H1 (cell line): ENCODE data around the gene CYP2S1. TPM values are rescaled to one million over a fixed set of nuclear protein-coding genes. Genes with fewer than 3 reads are reported as not detected.

Experiments used
- CTCF ChIA-PET: fragments of 300-600 bp; sonication (Branson Sonifier 250); formaldehyde crosslinking; loops from one replicate; lab custom pipeline; 2021; ENCODE audit not compliant: partially characterized antibody; lab: Charles Lee
- POLR2A ChIA-PET: fragments of 300-600 bp; sonication (Branson Sonifier 250); formaldehyde crosslinking; loops from one replicate; lab custom pipeline; 2021; ENCODE audit warnings: inconsistent platforms; ENCODE audit not compliant: partially characterized antibody; lab: Charles Lee
- DNase-seq, 2 experiments: peaks; one replicate each; pipeline versions ENCODE4 v3.0.0 to v3.0.0-alpha.2; 2010 to 2022; ENCODE audit warnings: low spot score in 2 of 2, low read depth in 1 of 2, mixed read lengths in 1 of 2
- FAIRE-seq: peaks from 2 replicates; lab custom pipeline; 2011; peaks lifted over from hg19 to GRCh38; lab: Jason Lieb, UNC
- H2AFZ ChIP-seq: 2 replicates; pipeline ENCODE4 v1.8.1; 2012; ENCODE audit warnings: low read length, inconsistent platforms
- H2AK5ac ChIP-seq: 2 replicates; pipeline ENCODE4 v1.6.1; 2013; ENCODE audit warnings: low read depth, low read length
- H2BK120ac ChIP-seq: replicated peaks from 2 replicates; pipeline ENCODE3; 2013; ENCODE audit warnings: low read depth, low read length, inconsistent platforms
- H2BK12ac ChIP-seq: 2 replicates; pipeline ENCODE4 v1.6.1; 2013; ENCODE audit warnings: low read depth, low read length
- H2BK15ac ChIP-seq: 2 replicates; pipeline ENCODE4 v1.6.1; 2013; ENCODE audit warnings: low read length
- H2BK20ac ChIP-seq: 2 replicates; pipeline ENCODE4 v1.6.1; 2013; ENCODE audit warnings: low read length
- H2BK5ac ChIP-seq: 2 replicates; pipeline ENCODE4 v1.6.1; 2013; ENCODE audit warnings: low read depth, low read length
- H3K14ac ChIP-seq: 2 replicates; pipeline ENCODE4 v1.6.1; 2013; ENCODE audit warnings: inconsistent platforms; ENCODE audit not compliant: insufficient read length
- H3K18ac ChIP-seq: 2 replicates; pipeline ENCODE4 v1.6.1; 2013; ENCODE audit warnings: low read length; ENCODE audit errors: extremely low read depth
- H3K23ac ChIP-seq: 2 replicates; pipeline ENCODE4 v1.6.1; 2013; ENCODE audit warnings: inconsistent platforms; ENCODE audit not compliant: insufficient read length
- H3K23me2 ChIP-seq: 2 replicates; pipeline ENCODE4 v1.6.1; 2013; ENCODE audit warnings: low read depth, low read length
- H3K27ac ChIP-seq: 2 replicates; pipeline ENCODE4 v1.6.1; 2011; ENCODE audit warnings: low read depth, low read length, inconsistent platforms
- H3K27me3 ChIP-seq, 4 experiments: replicated peaks in 1 of 4; 1 replicate in 1 of 4; 2 replicates in 3 of 4; pipeline versions ENCODE4 v1.6.1 to v1.8.1; 2011 to 2013; ENCODE audit warnings: low read length in 3 of 4, mild to moderate bottlenecking in 3 of 4, inconsistent platforms in 2 of 4, mixed read lengths in 2 of 4, moderate library complexity in 1 of 4; ENCODE audit not compliant: control insufficient read depth in 3 of 4, insufficient read depth in 3 of 4; ENCODE audit errors: extremely low read depth in 1 of 4
- H3K36me3 ChIP-seq, 4 experiments: 2 replicates each; pipeline versions ENCODE4 v1.6.1 to v1.8.1; 2011 to 2013; ENCODE audit warnings: mild to moderate bottlenecking in 4 of 4, low read length in 3 of 4, moderate library complexity in 2 of 4, control low read depth in 1 of 4, inconsistent platforms in 1 of 4; ENCODE audit not compliant: insufficient read depth in 4 of 4, control insufficient read depth in 2 of 4
- H3K4ac ChIP-seq: replicated peaks from 2 replicates; pipeline ENCODE3; 2013; ENCODE audit warnings: low read length, low read depth, mixed read lengths, inconsistent platforms; ENCODE audit not compliant: insufficient read length
- H3K4me1 ChIP-seq, 4 experiments: replicated peaks in 1 of 4; 1 replicate in 1 of 4; 2 replicates in 3 of 4; pipeline versions ENCODE4 v1.6.1 to v1.8.1; 2011 to 2013; ENCODE audit warnings: low read length in 3 of 4, inconsistent platforms in 2 of 4, mixed read lengths in 1 of 4; ENCODE audit not compliant: insufficient read depth in 4 of 4, control insufficient read depth in 3 of 4
- H3K4me2 ChIP-seq, 2 experiments: 2 replicates each; pipeline versions ENCODE4 v1.6.1 to v1.8.1; 2011 to 2013; ENCODE audit warnings: low read depth in 2 of 2, low read length in 2 of 2, control low read depth in 1 of 2, inconsistent platforms in 1 of 2, mild to moderate bottlenecking in 1 of 2; ENCODE audit not compliant: insufficient read depth in 1 of 2
- H3K4me3 ChIP-seq, 4 experiments: fragments of 200-600, 300-600 bp in 1 of 4; sonication (generic), shearing (Covaris generic), sonication (Bioruptor Twin) in 1 of 4; 2 replicates each; pipeline versions ENCODE4 v1.5.1 to v1.8.1; 2011 to 2016; ENCODE audit warnings: low read length in 4 of 4, low read depth in 3 of 4, control low read depth in 2 of 4, inconsistent platforms in 2 of 4, mild to moderate bottlenecking in 2 of 4, mixed read lengths in 1 of 4, moderate library complexity in 1 of 4; ENCODE audit not compliant: insufficient read depth in 2 of 4; ENCODE audit errors: extremely low read depth in 1 of 4
- H3K56ac ChIP-seq: replicated peaks from 2 replicates; pipeline ENCODE3; 2013; ENCODE audit warnings: low read depth, mild to moderate bottlenecking, mixed read lengths, low read length, inconsistent platforms; ENCODE audit not compliant: insufficient read length
- H3K79me1 ChIP-seq: 2 replicates; pipeline ENCODE4 v1.6.1; 2013; ENCODE audit warnings: low read depth, low read length, control low read depth
- H3K79me2 ChIP-seq, 2 experiments: 2 replicates each; pipeline versions ENCODE4 v1.6.1 to v1.8.1; 2012 to 2013; ENCODE audit warnings: low read length in 2 of 2, mild to moderate bottlenecking in 2 of 2, inconsistent platforms in 1 of 2; ENCODE audit not compliant: insufficient read depth in 2 of 2, control insufficient read depth in 1 of 2
- H3K9ac ChIP-seq, 4 experiments: replicated peaks in 1 of 4; 1 replicate in 1 of 4; 2 replicates in 3 of 4; pipeline versions ENCODE4 v1.6.1 to v1.8.1; 2011 to 2013; ENCODE audit warnings: low read depth in 3 of 4, low read length in 3 of 4, control low read depth in 2 of 4, mild to moderate bottlenecking in 2 of 4, moderate library complexity in 2 of 4, inconsistent platforms in 1 of 4; ENCODE audit errors: extremely low read depth in 1 of 4
- H3K9me3 ChIP-seq, 2 experiments: 2 replicates each; pipeline versions ENCODE4 v1.6.1 to v1.8.1; 2012 to 2013; ENCODE audit warnings: mild to moderate bottlenecking in 2 of 2, moderate library complexity in 2 of 2, control low read depth in 1 of 2, inconsistent platforms in 1 of 2, low read depth in 1 of 2, low read length in 1 of 2, mixed read lengths in 1 of 2; ENCODE audit not compliant: insufficient read depth in 2 of 2
- H4K20me1 ChIP-seq, 2 experiments: replicated peaks in 1 of 2; 2 replicates each; pipeline versions ENCODE3 to v1.8.1; 2011 to 2013; ENCODE audit warnings: inconsistent platforms in 2 of 2, low read length in 2 of 2, mild to moderate bottlenecking in 1 of 2; ENCODE audit not compliant: insufficient read depth in 2 of 2, control insufficient read depth in 1 of 2
- H4K5ac ChIP-seq: 2 replicates; pipeline ENCODE4 v1.6.1; 2013; ENCODE audit warnings: low read length, low read depth, mixed read lengths, inconsistent platforms; ENCODE audit not compliant: insufficient read length
- H4K8ac ChIP-seq: 2 replicates; pipeline ENCODE4 v1.8.0; 2013; ENCODE audit warnings: mild to moderate bottlenecking, moderate library complexity, low read length, inconsistent platforms; ENCODE audit not compliant: insufficient read depth; ENCODE audit errors: extremely low read depth
- H4K91ac ChIP-seq: replicated peaks from 2 replicates; pipeline ENCODE3; 2013; ENCODE audit warnings: low read length, mixed read lengths, inconsistent platforms; ENCODE audit not compliant: insufficient read length
- BACH1 ChIP-seq: IDR thresholded peaks from 2 replicates; pipeline ENCODE4 v1.6.1; 2012; ENCODE audit warnings: low read length, improper control_type of control experiment
- CBX5 ChIP-seq: fragments of 300-800, 300-1000 bp; sonication (generic); IDR thresholded peaks from 2 replicates; pipeline ENCODE4 v1.7.1; 2016; ENCODE audit warnings: antibody characterized with exemption, low read length, low read depth
- CEBPB ChIP-seq: IDR thresholded peaks from 2 replicates; pipeline ENCODE4 v1.6.1; 2012; ENCODE audit warnings: low read depth, low read length
- CHD2 ChIP-seq: IDR thresholded peaks from 2 replicates; pipeline ENCODE4 v1.6.1; 2012; ENCODE audit warnings: low read length, improper control_type of control experiment
- JUN ChIP-seq: IDR thresholded peaks from 2 replicates; pipeline ENCODE4 v1.6.1; 2011; ENCODE audit warnings: low read depth, mild to moderate bottlenecking, improper control_type of control experiment, low read length
- SIN3A ChIP-seq, 2 experiments: IDR thresholded peaks in 1 of 2; conservative IDR thresholded peaks in 1 of 2; 2 replicates each; pipeline ENCODE4 v1.6.1; 2011 to 2012; ENCODE audit warnings: low read length in 2 of 2, improper control_type of control experiment in 1 of 2, low read depth in 1 of 2, mild to moderate bottlenecking in 1 of 2
- YY1 ChIP-seq: IDR thresholded peaks from 2 replicates; pipeline ENCODE4 v1.6.1; 2011; ENCODE audit warnings: low read depth, mild to moderate bottlenecking, low read length
- WGBS, 2 experiments: shearing (Covaris generic) in 1 of 2; methylation state at CpG; one replicate each; pipeline versions ENCODE4 v1.1.6 to v1.1.7; 2013 to 2015; ENCODE audit warnings: low lambda C conversion rate in 2 of 2, mixed read lengths in 2 of 2, inconsistent platforms in 1 of 2, low coverage in 1 of 2, missing lambda C conversion rate in 1 of 2; ENCODE audit not compliant: insufficient replicate concordance in 2 of 2, insufficient coverage in 1 of 2, insufficient read length in 1 of 2; ENCODE audit errors: extremely low coverage in 1 of 2, missing lambda C conversion rate in 1 of 2; 5-methylcytosine and 5-hydroxymethylcytosine counted together
- polyA plus RNA-seq, 7 experiments: library from polyadenylated mRNA; depleted of rRNA in 3 of 7; stranded (reverse) in 5 of 7; unstranded in 2 of 7; fragments of >200 nt in 5 of 7; fragments of 200-250 nt in 2 of 7; gene quantifications; 1 replicate in 5 of 7; 2 replicates in 1 of 7; 4 replicates in 1 of 7; pipeline versions ENCODE4 v1.2.1 to v1.2.3, GENCODE V29; 2011 to 2013; ENCODE audit warnings: missing spikeins in 2 of 7, mixed read lengths in 2 of 7
- total RNA-seq: library from RNA; stranded (reverse); fragmentation: NEBNext Ultra II Directional; extraction: Animal tissue kit (Norgen Biotek cat#: 25700); gene quantifications from 2 replicates; pipeline ENCODE4 v1.2.1, GENCODE V29; 2021

Gene CYP2S1
- total and polyA plus RNA-seq, 2 of the 8 experiments (the other 6 are each of a cell fraction or from before 2014, with no cell fraction given) = 97.9 to 245 TPM

GRCh38 chr19:41224632-41225031, 31.6 kb downstream of the CYP2S1 start:
- Histone ChIP-seq H3K18ac (no peak overlapping the region), H3K56ac (no peak overlapping the region), H2BK12ac (peak overlapping the region; percentile 41; the same call in 1 of the 2 replicates), H3K79me1 (peaks cover 7% of the 10 kb centered on the region), H3K9ac (no peak overlapping the region), H2AK5ac (peak overlapping the region; percentile 93; the same call in 1 of the 2 replicates), H3K23me2 (peaks cover 12% of the 10 kb centered on the region), H4K5ac (no peak overlapping the region), H3K27ac (no peak overlapping the region), H3K36me3 (peaks cover 0 to 19% (median 3%) of the 10 kb centered on the region in 4 experiments; a peak in 4 of 8 replicates), H3K23ac (no peak overlapping the region), H2BK20ac (no peak overlapping the region), H3K9me3 (no peaks in the 10 kb centered on the region), H3K4me3 (no peak overlapping the region), H4K8ac (peak overlapping the region; percentile 23; the same call in 1 of the 2 replicates), H2BK5ac (peak overlapping the region; percentile 94), H3K27me3 (no peaks in the 10 kb centered on the region), H3K4me2 (no peak overlapping the region; a peak in 1 of 4 replicates), H3K14ac (no peak overlapping the region), H3K4me1 (peaks cover 8 to 31% (median 22%) of the 10 kb centered on the region in 4 experiments), H2BK120ac (no peak overlapping the region), H4K20me1 (peaks cover 0 to 1% of the 10 kb centered on the region in 2 experiments), H4K91ac (peak overlapping the region; percentile 77), H2BK15ac (peak overlapping the region; percentile 89; the same call in 1 of the 2 replicates), H3K4ac (no peak overlapping the region), H2AFZ (no peak overlapping the region), H3K79me2 (peaks cover 0 to 19% of the 10 kb centered on the region in 2 experiments; a peak in 2 of 4 replicates)
- TF ChIP-seq CEBPB = no peak
- no peak for TF ChIP-seq JUN
- no peak for TF ChIP-seq CHD2
- TF ChIP-seq CBX5 = no peak
- no peak for TF ChIP-seq BACH1
- no peak for TF ChIP-seq SIN3A (conservative IDR thresholded peaks at IDR 0.05 in 1 of 2, IDR thresholded peaks at IDR 0.05 in 1 of 2; ENCODE audit: low read depth in 1 of 2, low read length in 2 of 2)
- no peak for TF ChIP-seq YY1
- WGBS, 2 experiments = 92% methylated on average over 7 of the region's 7 CpGs; no CpG with 5 or more reads in 1 of the 2 experiments
- no peak for DNase-seq
- no peak for FAIRE-seq
- CTCF ChIA-PET = interaction anchor here (0.8 to 2.0 kb wide), 2 partner anchors 21 to 38 kb away, joined by 3 to 15 read pairs; no protein-coding TSS in a partner anchor
- POLR2A ChIA-PET = interaction anchor here (1.0 to 4.7 kb wide), 6 partner anchors 12 to 84 kb away, joined by 4 to 66 read pairs (median 23); partner anchors contain the start of genes CYP2S1 and HNRNPUL1
